Renal cortex interstitium (tissue), 11 donors: ENCODE data around the gene TSPAN31. TPM values are rescaled to one million over a fixed set of nuclear protein-coding genes. Genes with fewer than 3 reads are reported as not detected.
"Not testable (repeated sequence)": the region's sequence is repeated elsewhere in the genome, so short reads cannot be mapped to it uniquely, and the experiment has no call there.

ENCODE experiments used
- DNase-seq, 11 donors: peaks; one replicate each; pipeline ENCODE4 v3.0.0-alpha.2; 2013; ENCODE audit warnings: low read depth in 9 of 11, low spot score in 4 of 11; ENCODE audit errors: extremely low read depth in 1 of 11
- polyA plus RNA-seq, 3 donors: library from polyadenylated mRNA; unstranded; fragments of 120-200 nt; gene quantifications; one replicate each; pipeline ENCODE4 v1.2.1, GENCODE V29; 2013; ENCODE audit not compliant: insufficient read length in 3 of 3

TSPAN31 gene
- polyA plus RNA-seq, 3 donors = 86.7 to 113 (median 99.9) TPM

- DNase-seq = no peak
Observed at GRCh38 chr12:57718641-57719528, 26.0 kb upstream of the TSPAN31 start.

- DNase-seq = no peak
Observed at GRCh38 chr12:57719777-57720605, 24.8 kb upstream of the TSPAN31 start.

GRCh38 chr12:57720606-57721595 lies 23.9 kb upstream of the TSPAN31 start:
- DNase-seq = no peak

- not testable (repeated sequence) for DNase-seq
Observed at GRCh38 chr12:57721846-57722608, 22.8 kb upstream of the TSPAN31 start.

GRCh38 chr12:57722716-57723629 lies 21.9 kb upstream of the TSPAN31 start:
- DNase-seq = no peak

- no peak for DNase-seq
Observed at GRCh38 chr12:57723630-57723962, 21.2 kb upstream of the TSPAN31 start.

- DNase-seq = no peak
Observed at GRCh38 chr12:57724003-57724935, 20.6 kb upstream of the TSPAN31 start.

GRCh38 chr12:57724936-57725740 lies 19.7 kb upstream of the TSPAN31 start:
- no peak for DNase-seq

GRCh38 chr12:57725851-57726150 lies 19.0 kb upstream of the TSPAN31 start:
- DNase-seq = no peak

- DNase-seq = no peak
Observed at GRCh38 chr12:57726151-57726883, 18.5 kb upstream of the TSPAN31 start.

- DNase-seq = no peak
Observed at GRCh38 chr12:57726884-57727757, 17.7 kb upstream of the TSPAN31 start.

- no peak for DNase-seq
Observed at GRCh38 chr12:57727758-57728395, 17.0 kb upstream of the TSPAN31 start.

GRCh38 chr12:57729321-57729844 lies 15.5 kb upstream of the TSPAN31 start:
- DNase-seq = no peak
